Measurements from ENCODE around the gene STARD7.
"Not testable (repeated sequence)": the region's sequence is repeated elsewhere in the genome, so short reads cannot be mapped to it uniquely, and the experiment has no call there.

The STARD7 gene

GRCh38 chr2:96208143-96209010 lies at the start of gene STARD7:
Gene STARD7, minus strand, starts transcription at chr2:96208827. Its CDS starts 393 bp downstream, at chr2:96208434.
- peak; percentile 96 for DNase-seq

- DNase-seq, result not testable (repeated sequence)
These were observed 49.1 kb upstream of the STARD7 start for GRCh38 chr2:96257744-96258143.

- DNase-seq, result no peak
These were observed 48.0 kb upstream of the STARD7 start for GRCh38 chr2:96256611-96257113.

- DNase-seq, result no peak
These were observed 45.9 kb upstream of the STARD7 start for GRCh38 chr2:96254571-96254970.

- DNase-seq, result no peak
These were observed 44.4 kb upstream of the STARD7 start for GRCh38 chr2:96253006-96253405.

- DNase-seq, result no peak
These were observed 43.9 kb upstream of the STARD7 start for GRCh38 chr2:96252526-96252925.

GRCh38 chr2:96251721-96252292 lies 43.2 kb upstream of the STARD7 start:
- DNase-seq, result no peak

- no peak for DNase-seq
These were observed 41.6 kb upstream of the STARD7 start for GRCh38 chr2:96250188-96250587.

- no peak for DNase-seq
These were observed 41.0 kb upstream of the STARD7 start for GRCh38 chr2:96249654-96250053.

- no peak for DNase-seq
These were observed 40.0 kb upstream of the STARD7 start for GRCh38 chr2:96248624-96249023.

- DNase-seq, result no peak
These were observed 39.3 kb upstream of the STARD7 start for GRCh38 chr2:96247896-96248295.

- no peak for DNase-seq
These were observed 38.4 kb upstream of the STARD7 start for GRCh38 chr2:96247009-96247408.

- no peak for DNase-seq
These were observed 37.2 kb upstream of the STARD7 start for GRCh38 chr2:96245609-96246390.

- no peak for DNase-seq
These were observed 35.2 kb upstream of the STARD7 start for GRCh38 chr2:96243843-96244242.

GRCh38 chr2:96241900-96242611 lies 33.4 kb upstream of the STARD7 start:
- peak; percentile 74 for DNase-seq

GRCh38 chr2:96241227-96241626 lies 32.6 kb upstream of the STARD7 start:
- no peak for DNase-seq

- DNase-seq, result no peak
These were observed 31.9 kb upstream of the STARD7 start for GRCh38 chr2:96240341-96241038.

- DNase-seq, result no peak
These were observed 31.2 kb upstream of the STARD7 start for GRCh38 chr2:96239745-96240264.

- DNase-seq, result no peak
These were observed 30.5 kb upstream of the STARD7 start for GRCh38 chr2:96239091-96239490.

GRCh38 chr2:96238266-96238665 lies 29.6 kb upstream of the STARD7 start:
- DNase-seq, result no peak

- DNase-seq, result no peak
These were observed 28.3 kb upstream of the STARD7 start for GRCh38 chr2:96236882-96237281.

GRCh38 chr2:96233880-96234316 lies 25.3 kb upstream of the STARD7 start:
- DNase-seq, result no peak

All from CD4-positive, alpha-beta T cell treated with Interleukin-10 for 1 hour (primary cell).